Hematopoietic multipotent progenitor cell treated with erythropoietin and hydrocortisone succinate and interleukin-3 and kit ligand, for 15 days (in vitro differentiated cells): Measurements from ENCODE around the gene SIVA1.
A peak's percentile ranks its signal among the peaks of the same experiment; 100 is the strongest.
"Not testable (repeated sequence)": the region's sequence is repeated elsewhere in the genome, so short reads cannot be mapped to it uniquely, and the experiment has no call there.

ENCODE experiments used
- DNase-seq: peaks from one replicate; pipeline ENCODE4 v3.0.0-alpha.2; 2015; ENCODE audit warnings: low spot score

SIVA1 gene

DNA sequence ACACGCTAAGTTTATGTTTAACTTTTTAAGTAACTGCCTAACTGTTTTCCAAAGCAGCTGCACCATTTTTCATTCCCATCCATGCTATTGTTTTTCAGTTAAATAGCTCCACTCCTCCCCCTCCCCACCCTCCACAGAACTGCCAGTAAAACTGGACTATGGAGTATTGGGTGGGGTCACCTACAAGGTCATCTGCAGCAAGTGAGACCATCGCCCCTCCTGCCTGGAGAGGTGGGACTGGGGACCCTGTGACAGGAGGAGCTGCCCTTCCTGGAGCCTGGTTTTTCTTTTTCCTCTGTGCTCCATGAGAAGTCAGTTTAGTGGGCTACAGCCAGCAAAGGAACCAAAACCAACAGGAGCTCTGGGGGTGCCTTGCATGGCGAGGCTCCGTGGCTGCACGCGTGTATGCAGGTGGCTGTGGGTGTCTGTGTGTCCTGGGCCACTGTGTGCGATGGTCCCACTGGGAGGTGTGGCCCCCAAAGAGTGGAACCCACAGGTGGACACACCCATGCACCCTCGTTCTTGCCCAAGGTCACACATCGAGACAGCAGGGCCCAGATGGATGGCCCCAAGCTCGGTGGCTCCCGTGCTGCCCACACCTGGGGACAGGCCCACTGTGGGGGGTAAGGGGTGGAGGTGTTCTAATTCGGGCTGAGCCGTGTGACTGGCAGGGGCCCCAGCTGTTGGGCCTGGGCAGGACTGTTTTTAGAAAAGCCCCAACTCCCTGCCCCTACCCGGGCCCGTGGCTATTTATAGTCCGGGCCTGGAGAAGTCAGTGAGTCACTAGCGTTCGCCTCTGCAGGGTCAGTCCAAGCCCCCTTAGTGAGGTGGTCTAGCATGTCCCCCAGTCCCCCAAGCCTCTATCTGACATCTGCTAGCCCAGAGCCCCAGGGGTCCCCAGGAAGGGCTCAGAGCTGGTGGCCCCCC, 31.2 kb upstream of the SIVA1 start:
- no peak for DNase-seq

GRCh38 chr14:104722938-104723650, 29.9 kb upstream of the SIVA1 start:
- DNase-seq, result no peak

GRCh38 chr14:104723651-104724406, 29.1 kb upstream of the SIVA1 start, which contains the start of gene ADSS1:
Gene ADSS1 (plus strand): TSS chr14:104724229. CDS start chr14:104724271, 42 bp downstream.
- DNase-seq, result peak; percentile 71

GRCh38 chr14:104724407-104724980, 28.5 kb upstream of the SIVA1 start:
- no peak for DNase-seq

GRCh38 chr14:104724981-104725771, 27.8 kb upstream of the SIVA1 start:
- no peak for DNase-seq

GRCh38 chr14:104725772-104726548, 27.0 kb upstream of the SIVA1 start:
- no peak for DNase-seq

GRCh38 chr14:104726600-104727451, 26.1 kb upstream of the SIVA1 start:
- no peak for DNase-seq

- no peak for DNase-seq
These were observed 24.3 kb upstream of the SIVA1 start for GRCh38 chr14:104728631-104729030.

- DNase-seq, result not testable (repeated sequence)
These were observed 23.6 kb upstream of the SIVA1 start for GRCh38 chr14:104729176-104729834.

GRCh38 chr14:104729835-104730181, 23.1 kb upstream of the SIVA1 start:
- DNase-seq, result no peak

DNA sequence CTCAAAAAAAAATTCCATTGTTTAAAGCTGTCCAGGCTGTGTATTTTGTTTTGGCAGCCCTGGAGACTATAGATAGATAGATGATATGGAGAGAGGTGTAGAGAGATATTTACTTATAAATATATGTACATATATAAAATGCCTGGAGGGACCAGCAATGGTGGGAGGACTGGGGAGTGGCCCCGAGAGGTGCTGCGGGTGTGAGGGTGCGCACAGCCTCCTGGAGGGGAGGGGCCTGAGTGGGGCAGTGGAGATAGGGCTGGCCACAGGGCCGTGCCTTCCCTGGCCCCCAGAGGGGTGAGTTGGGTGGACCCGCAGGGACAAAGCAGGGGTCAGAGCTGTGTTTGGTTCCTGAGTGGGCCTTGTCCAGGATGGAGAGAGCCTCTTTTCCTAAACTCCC, 22.5 kb upstream of the SIVA1 start:
- no peak for DNase-seq

DNA sequence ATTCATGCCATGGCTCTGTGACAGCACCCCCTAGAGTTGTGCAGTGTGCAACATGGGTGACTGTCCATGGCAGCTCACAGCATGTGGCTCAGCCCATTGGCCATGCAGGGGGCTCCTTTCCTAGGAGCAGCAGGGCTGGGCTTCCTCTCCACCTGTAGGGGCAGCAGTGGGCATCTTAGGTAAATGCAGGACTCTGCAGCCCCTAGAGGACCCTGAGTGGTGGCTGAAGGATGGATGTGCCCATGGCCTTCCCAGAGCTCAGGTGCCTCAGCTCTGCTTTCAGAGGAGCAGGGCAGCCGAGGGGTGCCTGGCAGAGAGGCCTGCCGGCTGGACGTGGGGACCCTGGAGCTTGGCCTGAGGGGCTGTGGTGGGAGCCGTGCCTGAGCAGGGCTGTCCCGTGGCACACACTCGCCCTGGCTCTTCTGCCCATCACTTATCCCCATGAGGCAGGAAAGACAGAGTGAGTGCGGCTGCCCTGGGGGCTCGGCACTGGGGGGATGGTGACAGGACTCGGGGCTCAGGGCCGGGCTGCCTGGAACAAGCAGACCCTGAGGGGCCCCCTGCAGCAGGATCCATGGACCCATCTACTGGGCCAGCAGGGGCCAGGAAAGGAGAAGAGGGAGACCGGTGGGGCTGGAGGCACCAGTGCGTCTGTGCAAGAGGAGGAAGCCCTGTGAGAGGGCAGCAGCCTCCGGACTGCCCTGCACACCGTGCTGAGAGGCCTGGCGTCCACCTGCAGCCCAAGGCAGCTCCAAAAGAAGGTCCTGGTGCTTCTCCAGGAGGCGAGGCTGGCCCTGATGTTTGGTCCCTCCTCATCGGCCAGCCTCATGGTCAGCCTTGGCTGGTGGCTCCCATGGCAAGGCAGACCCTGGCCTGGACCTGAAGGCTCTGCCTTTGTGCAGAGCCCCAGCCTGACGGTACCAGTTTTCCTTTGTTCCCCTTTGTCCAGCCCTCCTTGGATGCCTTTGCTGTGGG, 21.3 kb upstream of the SIVA1 start:
- DNase-seq, result peak; percentile 22

DNA sequence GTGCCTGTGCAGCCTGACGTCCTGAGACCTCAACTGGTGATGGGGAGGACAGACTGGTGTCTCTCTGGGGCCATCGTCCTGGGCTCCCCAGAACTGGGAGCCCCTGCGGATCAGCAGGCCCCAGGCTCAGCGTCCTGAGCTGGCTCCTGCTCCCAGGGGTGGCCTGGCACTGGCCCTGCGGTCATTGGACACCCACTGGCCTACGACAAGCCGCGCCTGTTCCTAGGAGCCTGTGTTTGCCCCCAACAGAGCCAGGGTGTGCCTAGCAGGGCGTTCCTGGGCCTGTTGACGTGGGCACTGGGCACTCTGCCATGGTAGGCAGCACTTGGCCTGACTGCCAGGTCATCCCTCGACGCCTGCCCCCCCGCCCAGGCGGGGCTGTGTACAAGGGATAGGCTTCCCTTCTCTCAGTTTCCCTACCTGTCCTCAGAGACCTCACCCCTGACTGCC, 20.6 kb upstream of the SIVA1 start:
- peak; percentile 94 for DNase-seq

DNA sequence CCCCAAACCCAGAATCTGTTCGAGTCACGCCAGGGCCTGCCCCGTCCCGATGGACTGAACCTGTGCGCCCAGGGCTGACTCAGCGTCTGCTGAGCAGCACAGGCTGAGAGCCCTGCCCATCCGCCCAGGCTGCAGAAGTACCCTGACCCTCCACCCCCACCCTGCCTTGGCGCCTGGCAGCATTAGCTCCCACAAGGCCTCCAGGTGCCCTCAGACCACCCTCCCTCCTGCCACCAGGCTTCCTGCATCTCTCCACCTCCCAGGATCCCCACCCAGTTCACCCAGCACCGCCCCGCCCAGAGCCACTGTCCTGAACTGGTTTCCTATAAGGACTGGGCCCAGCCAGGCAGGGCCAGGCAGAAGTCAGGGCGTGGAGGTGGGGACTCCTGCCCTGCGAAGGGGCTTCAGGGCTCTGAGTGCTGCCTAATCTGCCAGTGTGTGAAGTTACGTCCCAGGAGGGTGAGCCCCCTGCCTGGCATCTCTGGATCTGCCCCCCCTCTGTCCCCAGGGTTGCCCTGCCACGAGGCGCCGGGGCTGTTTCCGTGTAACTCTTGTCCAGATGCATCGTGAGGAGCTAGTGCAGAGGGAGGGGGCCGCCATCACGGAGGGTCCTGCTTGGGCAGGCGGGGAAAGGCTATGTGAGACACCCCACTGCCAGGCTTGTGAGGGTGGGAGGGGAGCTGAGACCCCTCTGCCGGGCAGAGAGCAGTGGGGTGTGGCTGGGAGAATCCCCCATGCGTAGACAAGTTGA, 19.8 kb upstream of the SIVA1 start:
- peak; percentile 55 for DNase-seq

DNA sequence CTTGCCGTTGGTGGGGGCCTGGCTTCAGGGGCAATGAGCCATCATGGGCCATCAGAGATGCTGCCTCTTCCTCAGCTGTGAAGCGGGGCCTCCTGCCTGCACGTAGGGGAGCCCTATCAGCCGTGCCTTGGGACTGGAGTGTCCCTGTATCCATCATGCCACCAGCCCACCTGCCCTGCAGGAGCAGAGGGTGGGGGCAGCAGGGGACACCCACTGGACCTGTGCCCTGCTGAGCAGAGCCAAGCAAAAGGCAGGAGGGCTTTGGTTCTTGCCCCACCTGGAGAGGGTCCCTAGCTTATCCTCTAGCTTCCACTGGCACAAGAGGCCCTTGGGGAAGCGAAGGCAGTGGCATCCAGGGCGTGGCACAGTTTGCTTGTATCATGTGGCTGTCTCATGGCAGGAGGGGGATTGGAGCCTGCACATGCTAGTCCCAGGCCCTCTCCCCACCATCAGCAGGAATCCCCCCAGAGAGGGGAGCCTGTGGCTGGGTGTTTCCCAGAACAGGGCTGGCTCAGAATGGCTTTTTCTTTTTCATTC, 18.8 kb upstream of the SIVA1 start:
- DNase-seq, result no peak

- no peak for DNase-seq
These were observed 18.4 kb upstream of the SIVA1 start for GRCh38 chr14:104734601-104734990.
